Motor neuron (in vitro differentiated cells): Measurements from ENCODE around the gene AP1S2. TPM values are rescaled to one million over a fixed set of nuclear protein-coding genes. Genes with fewer than 3 reads are reported as not detected.

ENCODE experiments used
- ATAC-seq, 8 experiments: fragments of 200-7000 bp; cut with Tn5 transposase; replicated peaks in 6 of 8; 2 replicates each; pipeline ENCODE4 v1.8.0; 2021; ENCODE audit warnings: mild to moderate bottlenecking in 8 of 8, moderate library complexity in 8 of 8
- H3K27ac ChIP-seq, 2 donors: fragments of 250-450 bp; sonication (Bioruptor Pico); 2 replicates each; pipeline ENCODE4 v1.9.0; 2021; ENCODE audit warnings: antibody characterized with exemption in 2 of 2, mild to moderate bottlenecking in 2 of 2, moderate library complexity in 1 of 2
- H3K4me1 ChIP-seq, 2 donors: fragments of 250-450 bp; sonication (Bioruptor Pico); replicated peaks in 1 of 2; 2 replicates each; pipeline ENCODE4 v1.6.1; 2021; ENCODE audit warnings: antibody characterized with exemption in 2 of 2, mild to moderate bottlenecking in 2 of 2, moderate library complexity in 1 of 2
- H3K4me3 ChIP-seq, 5 donors: fragments of 250-450 bp; sonication (Bioruptor Pico); 2 replicates each; pipeline ENCODE4 v1.9.0; 2021; ENCODE audit warnings: antibody characterized with exemption in 5 of 5, mild to moderate bottlenecking in 5 of 5, moderate library complexity in 4 of 5
- WGBS, 10 experiments: fragments of 450-650 bp; shearing (Covaris generic); methylation state at CpG; one replicate each; pipeline ENCODE4 v1.0.0; 2022; 5-methylcytosine and 5-hydroxymethylcytosine counted together
- in situ Hi-C, 9 experiments: fragments of 400-800 bp; cut with MboI; loops; one replicate each; pipeline ENCODE4 v1.15.0; 2021; ENCODE audit warnings: low sequenced_read_pairs in 9 of 9, low pct_unique_long_range_greater_than_20kb in 2 of 9; ENCODE audit not compliant: unreplicated experiment in 9 of 9
- total RNA-seq, 8 experiments: library from RNA; unstranded; fragments of 300-600 nt; gene quantifications; 2 replicates each; pipeline versions ENCODE4 v1.2.3 to v1.2.4, GENCODE V29; 2022

Gene AP1S2
- total RNA-seq, 8 experiments from 2014 or later: 50.0 to 137 (median 77.4) TPM

DNA sequence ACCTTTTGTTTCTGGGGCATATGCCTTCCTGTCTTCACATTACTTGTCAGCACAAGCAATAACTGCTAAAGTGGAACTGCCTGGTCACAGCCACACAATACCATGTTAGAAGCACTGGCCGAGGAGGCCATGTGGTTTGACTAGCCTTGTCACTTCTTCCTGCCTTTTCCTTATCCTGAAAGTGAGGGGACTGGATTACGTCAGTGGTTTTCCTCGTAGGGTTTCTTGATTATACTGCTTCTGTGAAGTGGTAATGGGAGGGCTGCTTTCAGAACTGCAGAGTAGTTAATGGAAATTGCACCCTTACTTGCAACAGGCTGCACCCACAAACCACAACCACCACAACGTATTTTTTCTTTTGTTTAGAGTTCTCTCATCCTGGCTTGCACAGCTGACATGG lies 37.7 kb downstream of the AP1S2 start:
- ATAC-seq: peak in 1 of 8 experiments; percentile 43
- Histone ChIP-seq H3K27ac (peak overlapping the region; percentile 53 to 77), H3K4me3 (no peak overlapping the region), H3K4me1 (peaks cover 7 to 11% of the 10 kb centered on the region in 2 donors)
- WGBS, 10 experiments: 30 to 83% (median 41%) methylated on average over 1 to 4 of the region's 4 CpGs; no CpG with 5 or more reads in 6 of the 10 experiments
- in situ Hi-C loops: loop anchor here in 1 of 9 experiments (25.0 kb wide), 1 partner anchor 870 kb away; no protein-coding TSS in a partner anchor

DNA sequence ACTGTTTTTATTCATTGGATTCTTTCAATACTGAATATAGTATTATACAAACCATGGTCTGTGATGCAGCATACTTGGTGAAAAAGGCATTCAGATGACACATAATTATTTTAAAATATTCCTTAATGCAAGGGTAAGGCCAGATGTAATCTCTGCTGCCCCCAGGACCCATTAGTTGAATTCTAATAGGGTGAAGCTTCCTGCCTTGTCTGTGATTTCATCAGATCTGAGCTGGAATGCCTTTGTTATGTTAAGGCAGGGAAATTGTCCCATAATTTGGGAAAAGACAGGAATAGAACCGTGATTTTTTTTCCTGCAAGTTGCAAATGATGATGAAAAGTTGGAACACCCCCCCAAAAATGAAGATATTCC lies 38.2 kb downstream of the AP1S2 start:
- peak overlapping the region; percentile 53 to 77 for H3K27ac ChIP-seq
- H3K4me1 ChIP-seq: peaks cover 7 to 11% of the 10 kb centered on the region in 2 donors
- no peak overlapping the region for H3K4me3 ChIP-seq
- WGBS, 10 experiments: 0% methylated on average over 1 of the region's 1 CpG; no CpG with 5 or more reads in 4 of the 10 experiments
- ATAC-seq: peak in 6 of 8 experiments; percentile 27 to 87 (median 64)
- in situ Hi-C loops: loop anchor here in 1 of 9 experiments (25.0 kb wide), 1 partner anchor 871 kb away; no protein-coding TSS in a partner anchor

DNA sequence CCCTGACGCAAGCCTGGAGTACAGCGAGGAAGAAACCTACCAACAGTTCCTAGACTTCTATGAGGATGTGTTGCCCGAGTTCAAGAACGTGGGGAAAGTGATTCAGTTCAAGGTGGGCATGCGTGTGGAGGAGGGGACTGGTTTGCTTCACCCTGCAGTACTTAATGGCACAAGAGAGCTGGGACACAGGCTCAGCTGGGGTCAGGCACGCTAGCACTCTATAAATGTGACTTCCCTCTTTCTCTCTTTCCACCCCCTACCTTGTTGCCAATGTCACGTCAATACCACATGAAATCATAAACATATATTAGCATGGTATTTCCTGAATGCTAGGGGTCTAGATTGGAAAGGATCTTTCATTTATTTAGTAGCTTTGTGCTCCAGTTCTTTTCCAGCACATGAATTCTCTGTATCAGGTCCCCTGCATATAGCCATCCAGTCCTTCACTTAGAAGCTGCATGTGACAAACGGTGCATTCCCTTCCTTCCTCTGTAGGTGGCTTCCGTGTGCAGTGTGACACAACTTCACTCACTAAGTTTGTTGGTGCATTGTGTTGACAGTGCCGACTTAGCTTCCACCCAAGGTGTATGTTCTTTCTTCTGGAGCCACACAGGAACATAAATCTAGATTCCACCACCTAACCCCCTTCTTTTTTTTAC lies 38.7 kb downstream of the AP1S2 start:
- peak; percentile 62 to 89 (median 74) for ATAC-seq
- H3K4me3 ChIP-seq: no peak overlapping the region
- H3K4me1 ChIP-seq: peaks cover 7 to 11% of the 10 kb centered on the region in 2 donors
- H3K27ac ChIP-seq: peak overlapping the region in 1 of 2 donors; percentile 77
- in situ Hi-C loops: loop anchor here in 1 of 9 experiments (25.0 kb wide), 1 partner anchor 871 kb away; no protein-coding TSS in a partner anchor
- 5 to 73% (median 44%) methylated on average over 2 to 7 of the region's 10 CpGs; no CpG with 5 or more reads in 6 of the 10 experiments for WGBS, 10 experiments

DNA sequence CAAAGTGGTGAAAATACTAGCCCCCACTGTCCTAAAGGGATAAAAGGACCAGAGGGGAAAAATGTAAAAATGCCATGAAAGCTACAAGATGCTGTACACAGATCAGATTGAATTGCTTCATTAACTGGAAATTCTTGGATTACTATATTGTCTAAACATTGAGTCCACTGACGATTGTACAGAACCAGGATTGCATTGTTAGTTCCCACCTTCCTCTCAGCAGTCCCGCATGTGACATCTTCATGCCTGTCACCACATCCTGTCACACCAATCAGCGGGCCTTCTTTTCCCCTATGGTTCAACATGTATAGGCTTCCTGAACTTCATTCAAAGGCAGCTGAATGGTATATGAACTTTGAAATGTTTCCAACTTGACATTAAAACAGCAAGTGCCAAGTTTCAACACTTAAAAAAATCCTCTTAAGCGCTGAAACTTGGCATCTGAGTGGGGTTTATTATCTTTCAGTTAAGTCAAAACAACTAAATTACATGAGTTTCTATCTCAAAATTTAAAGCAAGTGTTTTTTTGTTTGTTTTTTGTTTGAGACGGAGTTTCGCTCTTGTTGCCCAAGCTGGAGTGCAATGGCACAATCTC lies 39.7 kb downstream of the AP1S2 start:
- WGBS, 10 experiments: 83 to 100% (median 100%) methylated on average over 1 to 4 of the region's 6 CpGs; no CpG with 5 or more reads in 4 of the 10 experiments
- in situ Hi-C loops: loop anchor here in 1 of 9 experiments (25.0 kb wide), 1 partner anchor 872 kb away; no protein-coding TSS in a partner anchor
- H3K4me1 ChIP-seq: peaks cover 7 to 11% of the 10 kb centered on the region in 2 donors
- no peak for ATAC-seq
- H3K27ac ChIP-seq: no peak overlapping the region
- no peak overlapping the region for H3K4me3 ChIP-seq

DNA sequence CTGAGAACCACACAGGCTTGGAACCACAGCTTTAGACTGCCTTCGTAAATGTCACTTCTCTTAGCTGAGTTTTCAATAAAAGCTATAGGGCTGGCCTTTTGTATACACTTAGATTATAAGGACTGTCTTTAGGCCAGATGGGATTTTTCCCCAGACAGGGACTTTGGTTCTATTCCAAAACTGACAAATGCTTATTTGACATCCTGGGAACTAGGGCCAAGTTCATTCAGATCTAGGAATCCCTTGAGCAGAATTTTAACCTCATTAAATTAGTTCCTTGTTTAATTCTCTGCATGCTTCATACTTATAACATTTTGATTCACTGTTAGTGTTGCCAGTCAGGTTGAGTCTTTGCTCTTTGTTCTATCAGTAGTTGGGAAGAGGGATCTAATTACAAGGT lies 41.2 kb downstream of the AP1S2 start:
- H3K4me3 ChIP-seq: no peak overlapping the region
- in situ Hi-C loops: loop anchor here in 1 of 9 experiments (25.0 kb wide), 1 partner anchor 874 kb away; no protein-coding TSS in a partner anchor
- ATAC-seq: no peak
- WGBS, 10 experiments: 90 to 100% methylated on average over 1 of the region's 1 CpG; no CpG with 5 or more reads in 8 of the 10 experiments
- H3K4me1 ChIP-seq: peaks cover 7 to 11% of the 10 kb centered on the region in 2 donors
- no peak overlapping the region for H3K27ac ChIP-seq

DNA sequence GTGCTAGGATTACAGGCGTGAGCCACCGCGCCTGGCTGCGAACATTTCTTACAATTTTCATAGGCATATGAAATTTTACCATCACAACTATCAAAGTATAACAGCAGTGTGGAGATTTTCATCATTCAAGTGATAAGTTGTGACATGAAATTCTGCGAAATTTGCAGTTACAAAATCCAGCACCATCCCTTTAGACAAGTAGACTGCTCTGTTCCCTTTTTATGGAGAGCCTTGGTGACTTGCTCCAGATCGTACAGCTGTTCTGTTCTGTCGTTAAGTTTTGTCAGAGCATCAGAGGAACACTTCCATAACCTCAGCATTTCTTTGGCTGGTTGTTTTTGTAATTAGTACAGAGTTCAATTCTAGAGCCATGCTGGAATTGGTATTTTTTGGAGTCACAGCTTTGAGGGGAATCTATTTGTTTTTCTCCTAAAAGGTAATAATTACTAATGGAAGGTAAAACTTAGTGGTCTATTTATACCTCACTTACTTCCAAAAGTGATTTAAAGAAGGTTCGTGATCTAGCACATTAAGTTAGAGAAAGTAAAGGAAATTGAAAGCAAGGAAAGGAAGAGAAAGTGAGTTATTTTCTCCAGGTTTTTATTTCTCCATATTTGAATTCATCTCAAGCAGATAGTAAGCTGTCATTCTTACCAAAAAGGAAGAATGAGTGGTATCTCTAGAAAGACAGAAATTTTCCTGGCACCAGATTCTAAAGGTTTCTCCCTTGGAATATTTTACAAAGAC lies 42.2 kb downstream of the AP1S2 start:
- Histone ChIP-seq H3K4me1 (peaks cover 7 to 11% of the 10 kb centered on the region in 2 donors), H3K4me3 (no peak overlapping the region), H3K27ac (no peak overlapping the region)
- in situ Hi-C loops: loop anchor here in 1 of 9 experiments (25.0 kb wide), 1 partner anchor 875 kb away; no protein-coding TSS in a partner anchor
- ATAC-seq: no peak
- WGBS, 10 experiments: 20 to 100% (median 94%) methylated on average over 1 to 6 of the region's 8 CpGs; no CpG with 5 or more reads in 3 of the 10 experiments

DNA sequence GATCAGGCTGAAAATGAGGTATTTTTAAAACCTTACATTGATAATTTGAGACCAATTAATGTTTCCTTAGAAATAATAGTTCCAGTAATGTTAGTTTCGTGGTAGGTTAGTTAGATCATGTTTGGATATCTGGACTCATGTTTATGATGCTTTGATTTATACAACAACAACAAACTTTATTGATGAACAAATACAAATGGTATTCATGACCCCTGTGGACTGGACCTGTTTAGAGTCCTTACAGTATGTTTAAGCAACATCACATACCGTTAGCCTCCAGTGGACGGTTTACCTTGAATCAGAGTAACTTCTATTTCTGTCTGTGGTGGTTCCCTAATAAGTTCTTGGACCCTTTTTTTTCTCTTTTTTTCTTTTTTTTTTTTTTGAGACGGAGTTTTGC lies 46.4 kb downstream of the AP1S2 start:
- no peak for ATAC-seq
- Histone ChIP-seq H3K4me3 (no peak overlapping the region), H3K4me1 (no peaks in the 10 kb centered on the region), H3K27ac (no peak overlapping the region)
- WGBS, 10 experiments: 88 to 100% (median 98%) methylated on average over 1 to 4 of the region's 4 CpGs; no CpG with 5 or more reads in 5 of the 10 experiments
- in situ Hi-C loops: loop anchor here in 1 of 9 experiments (25.0 kb wide), 1 partner anchor 879 kb away; no protein-coding TSS in a partner anchor

DNA sequence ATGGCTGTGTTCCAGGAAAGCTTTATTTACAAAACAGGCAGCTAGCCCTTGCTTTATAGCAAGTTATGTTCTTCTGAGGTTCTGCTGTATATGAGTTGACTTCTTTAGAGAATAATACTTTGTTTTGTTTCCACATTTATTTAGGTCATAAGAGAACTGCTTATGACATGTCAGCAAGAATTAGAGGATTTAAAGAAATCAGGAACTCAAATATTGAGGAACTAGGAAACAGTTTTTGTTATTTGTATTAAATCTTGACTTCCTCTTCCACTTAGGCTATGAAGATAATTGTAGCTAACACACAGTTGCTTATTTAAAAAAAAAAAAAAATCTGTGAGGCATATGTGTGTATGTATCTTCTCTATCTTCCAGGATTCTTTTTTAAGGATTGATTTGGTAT lies 50.0 kb downstream of the AP1S2 start:
- Histone ChIP-seq H3K27ac (no peak overlapping the region), H3K4me1 (no peaks in the 10 kb centered on the region), H3K4me3 (no peak overlapping the region)
- ATAC-seq: no peak
- in situ Hi-C loops: loop anchor here in 1 of 9 experiments (25.0 kb wide), 1 partner anchor 883 kb away; no protein-coding TSS in a partner anchor

DNA sequence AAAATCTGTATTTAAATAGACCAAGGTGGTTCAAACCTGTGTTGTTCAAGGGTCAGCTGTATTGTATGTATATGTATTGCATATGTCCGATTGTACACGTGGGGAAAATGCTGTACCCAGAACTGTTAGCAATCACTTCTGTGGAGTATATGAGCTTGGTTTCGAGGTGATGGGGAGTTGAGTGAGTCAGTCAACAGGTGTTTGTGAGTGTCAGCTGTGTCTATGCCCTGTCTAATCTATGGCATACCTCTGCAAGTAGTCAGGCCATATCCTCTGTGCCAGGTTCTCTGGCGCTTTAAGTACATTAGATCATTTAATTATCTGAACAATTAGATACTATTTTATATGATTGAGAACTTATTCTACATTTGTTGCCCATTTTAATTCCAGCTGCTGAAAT lies 56.9 kb downstream of the AP1S2 start:
- in situ Hi-C loops: loop anchor here in 1 of 9 experiments (25.0 kb wide), 1 partner anchor 110 kb away; no protein-coding TSS in a partner anchor
- ATAC-seq: no peak
- WGBS, 10 experiments: 80 to 100% (median 96%) methylated on average over 1 to 4 of the region's 4 CpGs; no CpG with 5 or more reads in 5 of the 10 experiments

DNA sequence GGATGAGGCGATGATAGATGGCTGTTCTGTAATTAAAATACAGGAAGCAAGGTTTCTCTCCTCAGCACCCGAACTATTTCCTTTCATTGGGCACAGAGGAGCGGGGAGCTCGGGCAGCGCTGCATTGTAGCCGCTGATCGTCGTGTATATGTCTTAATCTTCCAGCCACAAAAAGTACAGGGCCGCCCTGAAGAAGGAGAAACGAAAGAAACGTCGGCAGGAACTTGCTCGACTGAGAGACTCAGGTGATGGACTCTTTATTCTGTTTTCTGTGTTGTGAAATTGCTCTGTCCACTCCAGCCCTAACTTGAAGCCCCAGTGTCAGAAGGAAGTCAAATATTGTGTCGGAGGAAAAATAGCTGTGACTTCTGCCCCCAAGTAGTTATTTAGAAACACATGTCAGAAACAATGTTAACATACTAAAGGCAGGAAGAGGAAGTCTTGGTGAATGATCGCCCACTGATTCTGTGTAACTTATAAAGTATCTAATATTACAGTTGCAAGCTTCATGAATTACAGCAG lies 63.8 kb downstream of the AP1S2 start:
- in situ Hi-C loops: loop anchor here in 1 of 9 experiments (25.0 kb wide), 1 partner anchor 104 kb away; no protein-coding TSS in a partner anchor
- ATAC-seq: peak in 1 of 8 experiments; percentile 1
- Histone ChIP-seq H3K27ac (peak overlapping the region; percentile 97 to 99), H3K4me1 (peaks cover 0 to 4% of the 10 kb centered on the region in 2 donors), H3K4me3 (peak overlapping the region; percentile 64 to 91 (median 68))
- 0 to 5% (median 3%) methylated on average over 1 to 14 of the region's 15 CpGs; no CpG with 5 or more reads in 7 of the 10 experiments for WGBS, 10 experiments

More for the DNA sequence above, 56.9 kb downstream of the AP1S2 start:
- Histone ChIP-seq H3K4me1 (no peaks in the 10 kb centered on the region), H3K4me3 (no peak overlapping the region), H3K27ac (no peak overlapping the region)

DNA sequence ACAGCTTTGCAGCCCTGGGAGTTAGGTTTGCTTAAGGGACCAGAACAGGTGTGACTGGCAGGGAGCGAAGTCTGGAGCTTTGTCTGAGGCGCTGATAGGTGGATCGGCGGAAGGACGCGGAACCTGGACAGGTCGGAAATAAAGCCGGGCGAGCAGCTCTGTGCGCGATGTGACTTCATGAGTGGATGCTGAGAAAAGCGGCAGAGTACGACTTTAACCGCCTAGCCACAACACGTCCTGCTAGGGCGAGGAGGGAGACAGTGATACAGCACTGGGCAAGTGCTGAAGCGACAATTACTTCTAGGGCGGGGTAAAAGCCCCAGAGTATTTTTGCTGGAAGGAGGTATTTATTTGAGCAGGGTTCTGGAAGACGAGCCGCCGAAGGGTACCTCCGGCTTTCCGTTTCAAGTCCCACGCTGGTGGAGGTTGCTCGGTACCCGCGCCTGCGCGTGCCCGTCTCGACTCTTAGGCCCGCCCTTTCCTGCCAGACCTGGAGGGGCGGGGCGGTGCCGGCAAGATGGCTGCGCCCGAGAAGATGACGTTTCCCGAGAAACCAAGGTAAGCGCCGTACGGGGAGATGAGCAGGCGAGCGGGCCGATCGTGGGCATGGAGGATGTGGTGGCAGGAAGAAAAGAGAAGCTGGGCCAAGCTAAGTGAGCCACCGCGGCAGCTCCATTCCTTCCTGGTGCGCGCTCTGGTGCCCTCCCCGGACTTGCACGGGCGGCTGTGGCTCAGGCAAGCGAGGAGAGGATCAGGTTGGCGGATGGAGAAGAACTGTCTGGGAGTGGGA lies 64.4 kb downstream of the AP1S2 start, which contains the start of gene ZRSR2:
ZRSR2 (plus strand) TSS at position 506 of the 790 bp plus-strand sequence; CDS start at position 518, 12 bp downstream.
- Histone ChIP-seq H3K4me3 (peak within 1 kb of the TSS; percentile 64 to 91 (median 68)), H3K27ac (peak within 1 kb of the TSS; percentile 97 to 99), H3K4me1 (peaks cover 0 to 4% of the 10 kb centered on the region in 2 donors)
- in situ Hi-C loops: loop anchor here in 1 of 9 experiments (25.0 kb wide), 1 partner anchor 103 kb away; no protein-coding TSS in a partner anchor
- whole genome bisulfite sequencing, 10 experiments: 0 to 3% (median 0%) methylated on average over 2 to 33 of the region's 55 CpGs; no CpG with 5 or more reads in 2 of the 10 experiments
- ATAC-seq: peak; percentile 89 to 93 (median 92)
